RWPE2 (cell line): ENCODE results near the gene SMIM17.

Experiments
- ATAC-seq: fragments of 200-7000 bp; cut with Tn5 transposase; 3 replicates; pipeline ENCODE4 v1.9.1; 2021; ENCODE audit warnings: low read depth
- DNase-seq: peaks from one replicate; pipeline ENCODE4 v3.0.0-alpha.2; 2020; ENCODE audit warnings: low spot score
- H3K27ac ChIP-seq: fragments of 450-650 bp; 2 replicates; pipeline ENCODE4 v1.5.1; 2017; ENCODE audit warnings: mild to moderate bottlenecking; ENCODE audit not compliant: poor library complexity, severe bottlenecking
- H3K27me3 ChIP-seq: fragments of 250-450 bp; sonication (Bioruptor Pico); 2 replicates; pipeline ENCODE4 v1.5.1; 2021; ENCODE audit warnings: mild to moderate bottlenecking, moderate library complexity; ENCODE audit not compliant: insufficient read depth, poor library complexity, severe bottlenecking
- H3K36me3 ChIP-seq: fragments of 250-450 bp; sonication (Bioruptor Pico); 2 replicates; pipeline ENCODE4 v1.5.1; 2020; ENCODE audit warnings: low read depth, mild to moderate bottlenecking, moderate library complexity
- H3K4me1 ChIP-seq: fragments of 250-450 bp; sonication (Bioruptor Pico); 2 replicates; pipeline ENCODE4 v1.5.1; 2021; ENCODE audit warnings: mild to moderate bottlenecking, moderate library complexity; ENCODE audit not compliant: insufficient read depth, poor library complexity, severe bottlenecking
- H3K4me3 ChIP-seq: fragments of 250-450 bp; sonication (Bioruptor Pico); 2 replicates; pipeline ENCODE4 v1.5.1; 2021; ENCODE audit warnings: mild to moderate bottlenecking, moderate library complexity; ENCODE audit not compliant: severe bottlenecking
- H3K9me3 ChIP-seq: fragments of 250-450 bp; sonication (Bioruptor Pico); 2 replicates; pipeline ENCODE4 v1.5.1; 2021; ENCODE audit warnings: mild to moderate bottlenecking, moderate library complexity; ENCODE audit not compliant: severe bottlenecking
- CTCF ChIP-seq: fragments of 450-650 bp; IDR thresholded peaks from one replicate; pipeline ENCODE4 v1.5.1; 2017; ENCODE audit warnings: mild to moderate bottlenecking, moderate library complexity; ENCODE audit not compliant: poor library complexity, severe bottlenecking

Gene SMIM17

GRCh38 chr19:56597696-56598095, 45.3 kb upstream of the SMIM17 start:
- DNase-seq = no peak
- Histone ChIP-seq H3K36me3 (peaks cover 20% of the 10 kb centered on the region), H3K27me3 (no peaks in the 10 kb centered on the region), H3K27ac (no peak overlapping the region), H3K4me1 (no peaks in the 10 kb centered on the region), H3K4me3 (no peak overlapping the region), H3K9me3 (peaks cover 5% of the 10 kb centered on the region)
- ATAC-seq = no peak
- no peak for TF ChIP-seq CTCF

- Histone ChIP-seq H3K27ac (no peak overlapping the region), H3K36me3 (peaks cover 25% of the 10 kb centered on the region), H3K27me3 (no peaks in the 10 kb centered on the region), H3K4me1 (no peaks in the 10 kb centered on the region), H3K4me3 (no peak overlapping the region), H3K9me3 (peaks cover 8% of the 10 kb centered on the region)
- DNase-seq (no peak), ATAC-seq (no peak)
- no peak for TF ChIP-seq CTCF
These were observed 41.6 kb upstream of the SMIM17 start for GRCh38 chr19:56601375-56601774.

- H3K27ac ChIP-seq = no peak overlapping the region
- peaks cover 15% of the 10 kb centered on the region for H3K36me3 ChIP-seq
- DNase-seq (no peak), ATAC-seq (no peak)
- H3K27me3 ChIP-seq = no peaks in the 10 kb centered on the region
- H3K4me3 ChIP-seq = no peak overlapping the region
- H3K9me3 ChIP-seq = peaks cover 8% of the 10 kb centered on the region
- no peaks in the 10 kb centered on the region for H3K4me1 ChIP-seq
- no peak for TF ChIP-seq CTCF
These were observed 39.1 kb upstream of the SMIM17 start for GRCh38 chr19:56603829-56604228.

- H3K4me3 ChIP-seq = no peak overlapping the region
- H3K27ac ChIP-seq = no peak overlapping the region
- ATAC-seq (no peak), DNase-seq (no peak)
- peaks cover under 1% of the 10 kb centered on the region; the same call in 1 of the 2 replicates for H3K36me3 ChIP-seq
- H3K4me1 ChIP-seq = no peaks in the 10 kb centered on the region
- no peaks in the 10 kb centered on the region for H3K27me3 ChIP-seq
- peaks cover 8% of the 10 kb centered on the region for H3K9me3 ChIP-seq
- no peak for TF ChIP-seq CTCF
These were observed 34.5 kb upstream of the SMIM17 start for GRCh38 chr19:56608274-56608964.

- H3K27me3 ChIP-seq = no peaks in the 10 kb centered on the region
- H3K27ac ChIP-seq = no peak overlapping the region
- ATAC-seq = no peak
- no peak for TF ChIP-seq CTCF
- peaks cover 5% of the 10 kb centered on the region for H3K9me3 ChIP-seq
- no peaks in the 10 kb centered on the region for H3K36me3 ChIP-seq
- no peaks in the 10 kb centered on the region for H3K4me1 ChIP-seq
- H3K4me3 ChIP-seq = no peak overlapping the region
- no peak for DNase-seq
These were observed 31.7 kb upstream of the SMIM17 start for GRCh38 chr19:56611288-56611687.
